Left lobe of liver (tissue), 2 donors: ENCODE data around the gene DNAH14. TPM values are rescaled to one million over a fixed set of nuclear protein-coding genes. Genes with fewer than 3 reads are reported as not detected.
A peak's percentile ranks its signal among the peaks of the same experiment; 100 is the strongest.
"Not testable (repeated sequence)": the region's sequence is repeated elsewhere in the genome, so short reads cannot be mapped to it uniquely, and the experiment has no call there.

ENCODE experiments used
- ATAC-seq: fragments of 200-7000 bp; cut with Tn5 transposase; one replicate; pipeline ENCODE4 v1.9.1; 2020; ENCODE audit warnings: mild to moderate bottlenecking, moderate library complexity
- DNase-seq: peaks from one replicate; pipeline ENCODE4 v3.0.0-alpha.2; 2020; ENCODE audit warnings: low spot score
- total RNA-seq: library from RNA; stranded (reverse); gene quantifications from one replicate; pipeline ENCODE4 v1.2.1, GENCODE V29; 2021
- donor health status: DM: no; HTN: no; CAD: no; lungs with moderate emphysema.
- donor health status: DM: no; HTN: yes; CAD: no.

DNAH14 gene
- total RNA-seq = 5.9 TPM

DNA sequence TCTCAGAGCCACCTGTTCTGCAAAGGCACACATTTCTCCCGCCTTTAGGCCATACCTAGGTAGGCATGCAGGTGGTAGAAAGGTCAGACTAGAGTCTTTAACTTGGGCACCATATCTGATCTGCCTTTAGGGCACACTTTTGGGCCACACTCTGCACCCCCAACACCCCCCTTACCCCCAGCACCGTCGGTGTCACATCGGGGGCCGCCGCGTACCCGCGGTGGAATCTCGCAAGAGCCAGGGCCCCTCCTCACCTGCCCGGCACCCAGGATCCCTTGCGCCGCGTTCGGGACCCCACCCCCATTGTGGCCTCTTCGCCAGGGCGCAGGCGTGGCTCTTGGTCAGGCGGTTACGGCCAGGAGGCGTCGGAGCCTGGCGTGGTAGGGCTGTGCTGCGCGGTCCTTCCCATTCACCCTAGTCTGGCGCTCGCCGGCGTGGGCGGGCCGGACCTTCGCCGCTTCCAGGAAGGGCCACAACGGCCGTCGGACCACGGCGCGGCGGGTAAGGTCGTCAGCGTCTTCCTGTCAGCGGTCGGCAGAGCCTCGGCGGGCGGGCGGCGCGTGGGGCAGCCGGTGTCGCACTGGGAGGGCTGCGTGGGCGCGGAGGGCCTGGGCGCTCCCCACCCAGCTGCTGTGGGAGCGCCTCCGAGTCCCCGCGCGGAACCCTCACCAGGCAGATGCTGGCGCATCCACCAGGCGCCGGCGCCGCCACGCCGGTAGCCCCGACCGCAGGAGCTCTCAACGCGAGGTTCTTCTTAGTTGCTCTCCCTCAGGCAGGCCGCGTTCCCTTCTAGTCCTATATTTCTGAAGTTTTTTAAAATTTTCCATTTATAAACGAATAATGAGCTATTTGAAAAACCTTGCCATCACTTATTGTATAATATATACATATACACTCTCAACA, at the start of gene DNAH14:
DNAH14 (plus strand) TSS at position 341 of the 903 bp plus-strand sequence. CDS start 23,028 bp downstream, outside the sequence.
- ATAC-seq (peak; percentile 99), DNase-seq (peak; percentile 94)

DNA sequence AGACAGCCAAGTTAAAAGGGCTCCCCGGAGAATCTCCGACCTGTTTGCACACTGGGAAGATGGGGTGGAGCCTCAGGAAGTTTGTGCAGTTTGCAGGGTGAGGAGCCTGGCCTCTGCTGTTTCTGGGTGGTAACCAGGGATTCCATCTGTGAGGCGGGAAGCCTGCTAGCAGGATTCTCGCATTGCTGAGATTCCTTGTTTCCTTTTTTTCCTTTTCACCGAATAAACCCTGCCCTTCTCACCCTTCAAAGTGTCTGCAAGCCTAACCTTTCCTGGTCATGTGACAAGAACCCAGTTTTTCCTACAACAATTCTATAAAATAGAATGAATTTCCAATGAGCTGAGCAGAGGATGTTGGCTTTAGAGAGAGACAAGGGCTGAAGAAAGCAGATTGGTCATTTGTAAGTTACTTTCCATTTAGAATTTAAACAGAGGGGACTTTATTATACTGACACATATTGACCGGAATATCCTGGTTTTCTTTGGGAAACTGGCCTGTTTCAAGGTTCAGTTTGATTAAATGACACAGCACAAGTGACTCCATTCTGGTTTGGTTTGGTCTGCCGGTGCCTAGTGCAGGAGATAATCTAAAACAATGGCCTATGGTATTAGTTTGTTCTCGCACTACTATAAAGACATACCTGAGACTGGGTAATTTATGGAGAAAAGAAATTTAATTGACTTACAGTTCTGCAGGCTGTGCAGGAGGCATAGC, 48.7 kb upstream of the DNAH14 start:
- ATAC-seq (no peak), DNase-seq (no peak)

DNA sequence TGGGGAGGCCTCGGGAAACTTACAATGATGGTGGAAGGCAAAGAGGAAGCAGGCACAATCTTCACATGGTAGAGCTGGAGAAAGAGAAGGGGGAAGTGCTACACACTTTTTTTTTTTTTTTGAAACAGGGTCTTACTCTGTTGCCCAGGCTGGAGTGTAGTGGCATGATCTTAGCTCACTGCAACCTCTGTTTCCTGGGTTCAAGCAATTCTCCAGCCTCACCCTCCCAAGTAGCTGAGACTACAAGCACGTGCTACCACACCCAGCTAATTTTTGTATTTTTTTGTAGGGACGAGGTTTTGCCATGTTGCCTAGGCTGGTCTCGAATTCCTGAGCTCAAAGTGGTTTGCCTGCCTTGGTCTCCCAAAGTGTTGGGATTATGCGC, 48.2 kb upstream of the DNAH14 start:
- DNase-seq = not testable (repeated sequence)

DNA sequence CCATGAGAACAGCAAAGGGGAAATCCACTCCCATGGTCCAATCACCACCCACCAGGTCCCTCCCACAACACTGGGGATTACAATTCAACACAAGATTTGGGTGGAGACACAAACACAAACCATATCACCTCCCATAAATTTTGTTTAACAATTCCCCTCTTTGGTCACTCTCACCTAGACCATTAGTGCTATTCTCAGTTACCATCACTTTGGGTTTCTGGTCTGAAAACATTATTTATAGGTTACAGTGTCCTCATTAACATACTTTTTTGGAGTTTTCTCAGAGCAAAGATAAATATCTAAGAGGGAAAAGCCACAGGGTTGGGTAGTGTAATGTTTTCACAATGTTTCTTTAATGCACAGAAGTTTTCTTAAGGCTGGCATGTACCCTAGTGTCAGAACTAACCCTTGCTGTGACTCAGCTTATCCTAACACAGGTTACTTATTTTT, 47.7 kb upstream of the DNAH14 start:
- ATAC-seq (no peak), DNase-seq (no peak)

More for the DNA sequence above, 48.2 kb upstream of the DNAH14 start:
- ATAC-seq = not testable (repeated sequence)

DNA sequence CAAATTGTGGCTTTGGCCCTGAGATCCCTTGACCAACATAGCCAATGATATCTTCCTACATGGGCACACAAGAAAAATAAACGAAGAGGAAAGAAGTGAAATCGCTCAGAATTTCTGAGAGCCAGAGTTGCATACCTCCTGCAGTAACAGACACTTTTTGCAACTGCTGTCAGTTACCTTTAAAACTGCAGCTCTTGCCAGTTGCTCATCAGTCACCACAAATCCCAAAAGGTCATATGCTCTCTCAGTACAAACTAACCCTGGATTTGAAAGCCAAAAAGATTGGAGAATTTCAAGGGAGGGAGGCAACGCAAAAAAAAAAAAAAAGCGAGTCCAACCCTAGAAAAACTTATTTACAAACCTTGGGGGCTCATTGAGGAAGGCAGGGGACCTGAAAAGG, 47.2 kb upstream of the DNAH14 start:
- peak; percentile 78 for ATAC-seq
- no peak for DNase-seq

DNA sequence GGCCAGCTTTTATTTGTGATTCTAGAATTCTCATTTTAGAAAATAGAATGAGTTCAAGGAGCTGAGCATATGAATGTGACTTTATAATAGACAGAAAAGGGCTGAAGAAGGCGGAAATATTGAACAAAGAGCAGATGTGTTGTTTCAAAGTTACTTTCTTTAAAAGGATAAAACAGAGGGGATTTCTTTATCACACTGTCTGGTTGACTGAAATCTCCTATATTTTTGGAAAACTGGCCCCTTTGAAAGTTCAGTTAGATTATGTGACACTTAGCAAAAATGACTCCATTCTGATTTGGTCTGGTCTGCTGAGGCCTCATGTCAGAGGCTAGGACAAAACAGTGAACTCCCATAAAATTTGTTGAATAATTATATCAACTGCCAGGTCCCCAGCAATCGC, 46.4 kb upstream of the DNAH14 start:
- DNase-seq (no peak), ATAC-seq (no peak)

DNA sequence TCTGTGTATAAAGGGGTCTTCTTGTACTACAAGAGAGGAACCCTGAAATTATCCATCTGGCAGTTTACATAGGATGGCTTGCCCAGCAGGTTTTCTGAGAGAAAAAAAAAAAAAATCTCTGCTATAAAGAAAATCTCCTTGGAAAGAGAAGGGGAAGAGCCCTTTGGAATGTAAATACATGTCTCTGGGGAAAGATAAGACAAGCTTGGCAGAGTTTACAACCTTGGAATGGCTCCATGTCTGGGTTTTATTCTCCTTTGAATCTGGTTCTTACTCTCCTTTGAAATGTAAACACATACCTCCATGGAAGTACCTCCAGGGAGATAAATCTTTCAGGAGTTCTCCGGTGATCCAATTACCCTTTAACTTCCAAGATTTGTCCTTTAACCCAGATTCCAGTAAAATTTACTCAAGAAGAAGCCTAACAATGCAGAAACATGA, 45.1 kb upstream of the DNAH14 start:
- ATAC-seq = peak; percentile 31
- no peak for DNase-seq

DNA sequence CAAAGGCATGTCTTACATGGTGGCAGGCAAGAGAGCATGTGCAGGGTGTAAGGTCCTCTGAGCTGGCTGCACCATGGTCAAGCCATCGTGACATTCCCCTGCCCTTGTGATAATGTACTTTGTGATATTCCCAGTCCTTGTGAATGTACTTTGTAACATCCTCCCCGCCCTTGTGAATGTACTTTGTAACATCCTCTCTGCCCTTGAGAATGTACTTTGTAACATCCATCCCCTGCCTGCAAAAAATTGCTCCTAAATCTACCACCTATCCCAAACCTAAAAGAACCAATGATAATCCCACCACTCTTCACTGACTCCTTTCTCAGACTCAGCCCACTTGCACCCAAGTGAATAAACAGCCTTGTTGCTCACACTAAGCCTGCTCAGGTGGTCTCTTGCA, 44.1 kb upstream of the DNAH14 start:
- not testable (repeated sequence) for ATAC-seq, DNase-seq

DNA sequence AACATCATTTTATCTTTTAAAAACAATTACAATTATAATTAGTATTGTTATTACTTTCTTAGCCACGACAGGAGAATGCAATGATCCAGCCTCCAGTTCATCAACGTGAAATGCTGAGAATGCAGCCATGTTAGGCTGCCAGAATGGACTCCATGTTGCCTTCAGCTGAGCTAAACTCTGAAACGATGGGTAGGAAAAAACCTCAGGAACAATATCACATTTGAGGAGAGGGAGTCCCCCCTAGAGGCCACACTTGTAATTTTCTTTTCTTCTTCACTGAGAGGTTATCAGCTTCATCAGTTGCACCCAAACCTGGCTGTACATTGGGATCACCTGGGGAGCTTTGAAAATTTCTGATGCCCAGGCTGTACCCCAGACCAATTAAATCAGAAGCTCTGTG, 34.6 kb upstream of the DNAH14 start:
- ATAC-seq = peak; percentile 67
- DNase-seq = no peak

DNA sequence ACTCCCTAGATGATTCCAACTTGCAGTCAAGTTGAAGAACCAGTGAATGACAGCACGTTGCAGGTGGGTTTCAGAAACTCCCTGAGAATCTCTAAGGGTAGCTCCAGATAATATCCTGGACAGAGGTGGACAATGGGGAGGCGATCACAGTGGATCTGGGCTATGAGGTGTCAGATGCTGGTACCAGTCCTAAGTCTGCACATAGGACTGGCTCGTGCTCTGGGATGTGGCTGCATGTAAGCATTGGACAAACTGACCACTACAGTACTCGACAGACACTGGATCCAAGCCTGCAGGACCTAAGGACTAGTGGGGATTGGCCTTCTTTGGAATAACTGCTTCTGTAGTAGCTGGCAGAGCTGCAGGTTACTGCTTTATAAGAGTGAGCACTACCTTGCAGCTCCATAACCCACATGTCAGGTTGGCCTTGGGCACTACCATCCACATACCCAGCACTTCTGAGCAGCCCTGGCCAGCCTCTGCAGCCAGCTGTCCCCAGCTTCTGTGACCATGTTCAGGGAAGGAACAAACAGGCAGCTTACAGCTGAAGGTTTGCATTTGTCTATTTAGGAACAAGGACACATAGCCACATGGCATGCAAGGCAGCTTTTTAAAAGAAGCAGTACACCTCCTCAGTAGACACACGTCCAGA, 33.2 kb upstream of the DNAH14 start:
- ATAC-seq (no peak), DNase-seq (no peak)

DNA sequence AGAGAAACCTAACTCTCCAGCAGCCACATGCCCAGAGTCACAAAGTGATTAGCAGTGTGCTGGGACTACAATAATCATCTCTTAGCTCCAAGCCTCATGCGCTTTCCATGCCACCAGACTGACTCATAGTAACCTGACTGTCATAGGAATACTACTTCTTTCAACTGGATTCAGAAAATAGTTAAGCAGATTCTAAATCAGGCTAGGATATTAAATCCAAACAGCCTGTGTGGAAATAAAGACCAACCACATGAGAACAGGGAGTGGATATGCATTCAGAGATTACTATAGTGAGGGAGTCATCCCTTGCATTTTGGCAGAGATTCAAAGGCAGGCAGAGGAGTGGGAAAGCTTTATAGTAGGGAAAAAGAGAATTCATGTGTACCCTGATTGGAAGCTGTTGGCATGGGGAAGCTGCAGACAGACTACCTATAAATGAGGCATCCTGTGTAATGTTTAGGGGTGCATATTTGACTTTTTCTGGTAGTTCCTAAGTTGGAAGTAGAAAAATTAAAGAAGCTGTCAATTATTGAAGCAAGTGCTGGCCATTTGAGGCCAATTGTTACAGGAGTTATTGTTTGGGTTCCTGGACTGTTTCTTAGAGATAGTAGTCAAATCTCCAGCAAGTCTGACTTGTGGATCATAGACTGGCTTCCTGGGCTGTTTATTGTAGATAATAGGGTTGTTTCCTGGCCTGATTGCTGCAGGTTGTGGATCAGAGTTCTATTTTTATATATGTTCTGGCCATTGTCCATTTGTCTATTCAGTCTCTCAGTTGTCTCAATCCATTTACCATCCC, 31.7 kb upstream of the DNAH14 start:
- ATAC-seq (no peak), DNase-seq (no peak)

DNA sequence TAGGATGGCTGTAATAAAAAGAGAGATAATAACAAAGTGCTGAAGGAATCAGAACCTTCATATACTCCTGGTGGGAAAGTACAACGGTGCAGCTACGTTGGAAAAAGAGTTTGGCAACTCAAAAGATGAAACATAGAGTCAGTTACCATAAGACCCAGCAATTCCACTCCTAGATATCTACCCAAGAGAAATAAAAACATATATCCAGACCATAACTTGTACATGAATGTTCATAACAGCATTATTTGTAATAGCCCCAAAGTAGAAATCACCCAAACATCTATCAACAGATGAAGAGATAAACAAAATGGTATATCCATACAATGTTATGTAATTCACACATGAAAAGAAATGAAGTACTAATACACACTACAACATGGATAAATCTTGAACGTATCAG, 30.5 kb upstream of the DNAH14 start:
- no peak for DNase-seq
- ATAC-seq = no peak

DNA sequence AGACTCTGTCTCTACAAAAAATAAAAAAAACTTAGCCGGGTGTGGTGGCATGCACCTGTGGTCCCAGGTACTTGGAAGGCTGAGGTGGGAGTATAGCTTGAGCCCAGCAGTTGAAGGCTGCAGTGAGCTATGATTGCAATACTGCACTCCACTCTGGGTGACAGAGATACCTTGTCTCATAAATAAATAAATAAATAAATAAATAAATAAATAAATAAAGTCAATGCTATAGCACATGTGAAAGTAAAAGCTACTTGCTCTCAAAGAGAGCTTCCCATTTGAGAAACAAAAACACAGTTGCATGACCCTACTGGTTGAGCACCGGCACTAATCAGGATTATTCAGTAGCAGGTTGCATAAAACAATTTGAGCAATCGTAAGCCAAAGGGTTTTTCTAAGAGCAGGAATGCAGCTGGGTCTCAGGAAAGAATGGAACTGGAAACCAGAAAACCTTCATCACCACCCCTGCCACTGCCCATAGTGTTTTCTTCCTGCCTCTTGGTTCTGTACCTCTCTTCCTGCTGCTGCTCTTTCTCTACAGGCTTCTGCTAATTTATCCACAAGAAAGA, 29.3 kb upstream of the DNAH14 start:
- DNase-seq (no peak), ATAC-seq (no peak)

DNA sequence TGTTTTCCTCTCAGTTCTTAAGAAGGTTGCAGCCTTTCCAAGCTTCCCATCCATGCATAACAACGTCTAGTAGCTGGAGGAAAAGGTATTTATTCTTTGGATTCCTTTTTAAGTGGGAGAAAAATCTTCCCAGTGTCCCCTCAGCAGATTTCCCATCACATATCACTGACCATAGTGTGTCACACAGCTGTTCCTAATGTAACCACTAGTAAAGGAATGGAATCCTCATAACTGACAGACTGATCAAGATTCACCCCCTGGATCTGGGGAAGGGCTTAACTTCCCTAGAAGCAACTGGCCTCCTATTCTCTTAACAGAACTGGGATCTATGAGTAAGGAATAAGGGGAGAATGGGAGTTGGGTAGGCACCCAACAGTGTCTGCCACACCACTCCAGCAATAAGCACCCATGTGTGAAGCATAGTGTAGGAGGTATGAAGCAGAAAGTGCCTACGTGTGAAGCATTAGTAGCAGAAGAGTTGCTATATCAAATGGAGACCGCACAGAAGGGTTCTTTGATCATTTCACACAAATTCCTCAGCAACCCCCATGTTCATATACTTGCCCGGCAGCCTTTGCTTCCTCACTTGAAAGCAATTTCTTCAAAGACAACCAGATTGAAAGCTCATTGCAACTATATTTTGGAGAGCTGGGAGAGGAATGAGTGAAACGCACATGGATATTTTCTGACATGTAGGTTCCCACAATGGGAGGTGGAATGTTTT, 28.2 kb upstream of the DNAH14 start:
- no peak for ATAC-seq
- no peak for DNase-seq

DNA sequence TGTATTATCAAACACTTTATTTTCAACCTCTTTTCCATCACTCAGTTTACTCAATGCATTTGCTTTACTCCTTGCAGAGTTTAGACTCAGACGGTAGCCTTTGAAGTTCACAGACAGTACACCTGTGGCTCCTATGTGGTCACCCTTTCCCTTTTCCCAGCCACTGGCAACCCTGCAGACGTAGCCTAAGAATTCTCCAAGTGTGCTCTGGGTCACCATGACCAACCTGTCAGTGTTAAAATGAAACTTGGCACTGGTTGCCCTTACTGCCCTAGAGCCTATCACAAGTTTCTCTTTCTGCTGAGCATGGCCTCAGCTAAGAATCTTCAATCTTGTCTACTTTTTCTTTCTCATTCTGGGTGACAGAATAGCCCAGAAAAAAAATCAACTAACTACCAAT, 25.5 kb upstream of the DNAH14 start:
- ATAC-seq = peak; percentile 52
- no peak for DNase-seq

DNA sequence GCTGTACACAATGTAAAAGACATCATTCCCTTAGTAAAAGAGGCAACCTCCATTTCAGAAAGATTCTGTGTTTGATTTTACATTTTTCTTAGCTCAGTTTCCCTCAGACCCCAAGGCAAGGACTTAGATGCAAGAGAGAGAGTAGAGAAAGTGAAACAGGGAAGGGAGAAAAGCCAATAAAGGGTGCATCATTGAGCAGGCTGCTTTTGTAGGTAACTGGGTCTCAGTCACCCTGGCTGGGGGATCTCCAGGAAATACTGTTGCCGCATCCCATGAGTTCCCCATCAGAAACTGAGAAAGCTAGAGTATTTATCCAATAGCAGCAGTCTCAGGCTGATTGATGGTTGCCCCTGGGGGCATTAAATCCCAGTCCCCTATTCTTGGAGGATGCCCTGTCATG, 23.1 kb upstream of the DNAH14 start:
- DNase-seq = no peak
- no peak for ATAC-seq

DNA sequence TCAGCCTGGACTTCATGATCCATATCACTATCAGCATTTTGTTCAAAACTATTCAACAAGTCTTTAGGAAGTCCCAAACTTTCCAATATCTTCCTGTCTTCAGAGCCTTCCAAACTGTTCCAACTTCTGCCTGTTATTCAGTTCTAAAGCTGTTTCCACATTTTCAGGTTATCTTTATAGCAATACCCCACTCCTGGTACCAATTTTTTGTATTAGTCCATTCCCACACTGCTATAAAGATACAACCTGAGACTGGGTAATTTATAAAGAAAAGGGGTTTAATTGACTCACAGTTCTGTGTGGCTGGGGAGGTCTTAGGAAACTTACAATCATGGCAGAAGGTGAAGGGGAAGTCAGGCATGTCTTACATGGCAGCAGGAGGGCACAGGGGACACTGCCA, 18.3 kb upstream of the DNAH14 start:
- DNase-seq = no peak
- ATAC-seq = no peak

DNA sequence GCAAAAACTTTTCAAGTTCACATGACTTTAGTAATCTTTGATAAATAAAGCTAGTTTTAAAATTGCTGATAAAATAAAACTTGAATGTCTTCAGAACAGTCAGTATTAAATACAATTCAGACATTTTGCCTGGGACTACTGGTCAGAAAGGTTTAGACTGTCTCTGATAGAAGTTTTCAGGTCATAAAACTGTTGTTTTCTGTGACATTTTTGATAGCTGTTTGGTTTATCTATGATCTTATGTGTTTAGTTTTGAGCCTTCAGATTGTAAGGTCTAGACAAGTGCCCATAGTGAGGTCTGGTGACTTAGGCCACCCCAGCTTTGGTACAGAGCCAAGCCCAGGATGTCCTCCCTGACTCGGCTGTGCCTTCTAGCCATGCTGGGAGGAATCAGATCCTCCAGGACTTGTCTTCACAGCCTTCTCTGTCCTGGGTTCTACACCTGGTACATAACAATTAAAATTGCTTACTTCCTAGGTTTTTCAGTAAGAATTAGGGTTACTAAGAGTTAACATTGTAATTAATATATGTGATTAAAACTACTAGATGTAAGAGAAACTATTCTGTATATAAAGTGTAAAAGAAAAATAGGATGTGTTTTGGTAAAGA, 15.1 kb upstream of the DNAH14 start:
- no peak for ATAC-seq
- no peak for DNase-seq

DNA sequence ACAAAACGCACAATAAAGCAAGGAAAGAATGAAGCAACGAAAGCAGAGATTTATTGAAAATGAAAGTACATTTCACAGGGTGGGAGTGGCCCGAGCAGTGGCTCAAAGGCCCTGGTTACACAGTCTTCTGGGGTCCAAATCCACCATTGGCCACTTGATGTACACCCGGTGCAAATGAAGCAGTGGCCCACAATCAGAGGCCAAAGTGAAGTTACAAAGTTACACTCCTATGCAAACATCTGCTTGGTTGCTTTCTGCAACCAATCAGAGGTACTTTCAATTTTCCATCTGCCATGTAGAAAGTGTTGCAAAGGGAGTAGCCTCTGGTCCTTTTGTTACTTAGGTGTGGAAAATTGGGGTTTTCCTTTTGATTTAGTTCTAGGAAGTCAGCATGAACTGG, 10.0 kb upstream of the DNAH14 start:
- DNase-seq (no peak), ATAC-seq (peak; percentile 65)
